COLO668 (cell line): Measurements from ENCODE around the gene ATP6V0B.

Source experiments
- DNase-seq: peaks from one replicate; lab custom pipeline; 2025; ENCODE audit not compliant: unreplicated experiment; lab: John Stamatoyannopoulos, UW

ATP6V0B gene

DNA sequence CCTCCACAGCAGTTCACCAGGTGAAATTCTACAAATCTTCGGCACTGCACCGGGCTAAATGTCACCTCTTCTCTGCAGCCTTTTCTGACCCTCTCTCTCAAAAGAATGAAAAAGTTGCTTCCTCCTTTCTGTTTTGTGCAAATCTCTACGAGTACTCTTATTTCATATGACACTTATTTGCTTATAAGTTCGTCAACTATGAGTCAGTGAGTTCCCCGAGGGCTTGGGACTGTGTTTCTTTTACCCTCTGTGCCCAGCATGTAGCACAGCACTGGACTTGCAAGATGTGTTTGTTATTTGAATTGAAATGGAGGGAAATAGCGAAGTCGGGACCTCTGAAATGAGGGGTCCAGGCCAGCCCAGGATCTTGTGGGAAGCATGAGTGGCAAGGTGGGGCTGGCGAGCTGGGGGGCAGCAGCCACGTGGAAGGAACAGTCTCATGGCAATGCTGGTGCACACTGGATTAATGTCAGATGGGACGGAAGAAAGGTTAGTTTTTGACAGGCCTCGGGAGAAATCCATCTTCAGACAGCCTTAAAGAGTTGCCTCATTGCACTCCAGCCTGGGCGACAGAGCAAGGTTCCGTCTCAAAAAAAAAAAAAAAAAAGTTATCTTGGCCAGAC lies 50.3 kb downstream of the ATP6V0B start:
- no peak for DNase-seq

DNA sequence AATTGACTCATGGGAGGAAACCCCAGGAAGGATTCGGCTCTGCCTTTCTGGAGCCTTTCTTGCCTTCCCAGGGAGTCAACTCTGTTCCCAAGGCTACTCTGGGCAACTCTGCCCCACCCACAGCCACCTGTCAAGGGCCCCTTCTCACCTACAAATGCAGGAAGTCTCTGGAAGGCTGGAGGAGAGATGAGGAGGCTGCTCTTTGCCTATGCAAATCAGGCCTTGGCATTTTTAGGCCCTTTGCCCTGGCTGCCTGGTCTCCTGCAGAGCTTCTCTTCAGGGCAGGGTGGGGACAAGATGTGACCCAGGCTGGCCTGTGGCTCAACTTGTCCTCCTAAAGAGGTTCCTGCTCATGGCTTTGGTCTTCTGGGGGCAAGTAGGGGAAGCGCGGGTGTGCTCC lies 51.1 kb downstream of the ATP6V0B start:
- DNase-seq, result no peak

DNA sequence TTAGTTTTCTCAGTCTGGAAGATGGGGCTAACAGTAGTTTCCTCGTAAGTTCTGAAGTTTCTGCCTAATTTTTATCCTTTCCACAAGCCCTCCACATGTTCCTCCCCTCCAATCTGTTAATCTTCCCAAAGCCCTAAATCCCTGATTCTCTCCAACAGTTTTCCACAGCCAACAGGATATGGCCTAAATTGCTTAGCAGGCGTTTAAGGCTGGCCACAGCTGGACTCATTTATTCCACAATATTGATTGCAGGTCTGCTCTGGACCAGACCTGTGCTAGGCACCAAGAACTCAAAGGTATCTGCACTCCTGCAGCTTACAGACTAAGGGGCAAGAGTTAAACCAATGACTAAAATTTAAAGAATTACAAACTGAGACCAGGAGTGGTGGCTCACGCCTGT lies 52.6 kb downstream of the ATP6V0B start:
- DNase-seq, result no peak
